GM21381 (cell line): Measurements from ENCODE around the gene TMCC2.

Experiments used
- ATAC-seq: cut with Tn5 transposase; IDR thresholded peaks from one replicate; pipeline ENCODE4 v1.9.1; 2021; ENCODE audit warnings: mild to moderate bottlenecking, moderate library complexity; ENCODE audit not compliant: unreplicated experiment

Gene TMCC2

DNA sequence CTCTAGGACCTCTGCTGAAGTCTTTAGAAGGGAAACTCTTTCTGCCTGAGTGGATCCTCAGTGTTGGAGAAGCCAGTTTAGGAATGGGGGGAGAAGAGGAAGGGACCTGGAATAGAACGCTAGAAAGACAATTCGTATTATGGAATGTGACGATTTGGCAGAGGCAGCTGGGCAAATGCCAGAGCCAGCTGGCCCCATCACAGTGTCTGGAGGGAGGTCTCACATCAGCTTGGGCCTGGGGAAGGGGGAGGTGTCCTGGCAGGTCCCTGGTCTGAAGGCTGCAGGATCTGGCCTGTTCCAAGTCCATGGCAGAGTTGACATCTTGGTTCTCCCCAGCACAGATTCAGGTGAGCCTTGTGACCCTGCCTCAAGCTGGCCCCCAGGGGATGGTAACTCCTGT lies 11.3 kb downstream of the TMCC2 start:
- no peak for ATAC-seq

DNA sequence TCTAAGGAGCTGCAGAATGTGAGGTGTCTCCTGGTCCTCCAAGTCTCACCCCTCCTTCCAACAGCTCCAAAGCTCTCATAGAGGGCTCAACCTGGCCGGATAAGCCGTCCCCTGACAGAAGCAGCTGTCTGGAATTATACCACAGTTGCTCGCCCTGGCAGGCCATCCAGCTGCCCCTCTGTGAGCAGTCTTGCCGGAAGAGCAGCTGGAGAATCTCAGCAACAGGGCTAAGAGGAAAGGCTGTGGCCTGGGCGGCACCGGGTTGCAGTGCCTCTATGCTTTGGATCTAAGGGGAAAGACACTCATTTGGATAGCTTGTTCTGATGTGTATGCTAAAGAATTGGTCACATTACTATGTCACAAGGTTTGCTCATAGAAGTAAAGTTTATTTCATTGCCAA lies 12.4 kb downstream of the TMCC2 start:
- ATAC-seq = no peak

DNA sequence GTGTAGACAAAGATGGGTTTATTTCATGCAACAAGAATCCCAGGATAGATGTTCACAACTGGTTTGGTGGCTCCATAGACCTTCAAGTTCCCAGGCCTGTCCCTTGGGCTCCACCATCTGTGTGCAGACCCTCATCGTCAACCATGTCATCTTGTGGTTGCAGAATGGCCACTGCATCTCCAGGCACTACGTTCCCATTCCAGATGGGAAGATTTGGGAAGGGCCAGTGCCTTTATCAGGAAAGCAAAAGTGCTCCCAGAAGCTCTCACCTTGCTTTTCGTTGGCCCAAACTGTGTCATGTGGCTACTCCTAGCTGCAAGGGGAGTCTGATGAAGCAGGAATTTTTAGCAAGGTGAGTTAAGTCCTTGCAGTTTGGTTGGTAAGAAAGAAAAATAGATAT lies 12.8 kb downstream of the TMCC2 start:
- ATAC-seq = no peak

DNA sequence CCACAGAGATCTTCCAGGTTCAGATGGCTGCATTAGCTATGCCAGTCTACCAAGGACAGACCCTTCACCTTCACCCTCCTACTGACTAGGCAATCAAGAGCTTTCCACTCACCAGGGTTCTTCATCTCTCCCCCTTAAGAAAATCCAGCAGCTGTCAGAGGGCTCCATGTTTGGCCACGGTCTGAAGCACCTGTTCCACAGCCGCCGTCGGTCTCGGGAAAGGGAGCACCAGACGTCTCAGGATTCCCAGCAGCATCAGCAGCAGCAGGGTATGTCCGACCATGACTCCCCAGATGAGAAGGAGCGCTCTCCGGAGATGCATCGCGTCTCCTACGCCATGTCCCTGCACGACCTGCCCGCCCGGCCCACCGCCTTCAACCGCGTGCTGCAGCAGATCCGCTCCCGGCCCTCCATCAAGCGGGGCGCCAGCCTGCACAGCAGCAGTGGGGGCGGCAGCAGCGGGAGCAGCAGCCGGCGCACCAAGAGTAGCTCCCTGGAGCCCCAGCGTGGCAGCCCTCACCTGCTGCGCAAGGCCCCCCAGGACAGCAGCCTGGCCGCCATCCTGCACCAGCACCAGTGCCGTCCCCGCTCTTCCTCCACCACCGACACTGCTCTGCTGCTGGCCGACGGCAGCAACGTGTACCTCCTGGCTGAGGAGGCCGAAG lies 13.8 kb downstream of the TMCC2 start:
- no peak for ATAC-seq

DNA sequence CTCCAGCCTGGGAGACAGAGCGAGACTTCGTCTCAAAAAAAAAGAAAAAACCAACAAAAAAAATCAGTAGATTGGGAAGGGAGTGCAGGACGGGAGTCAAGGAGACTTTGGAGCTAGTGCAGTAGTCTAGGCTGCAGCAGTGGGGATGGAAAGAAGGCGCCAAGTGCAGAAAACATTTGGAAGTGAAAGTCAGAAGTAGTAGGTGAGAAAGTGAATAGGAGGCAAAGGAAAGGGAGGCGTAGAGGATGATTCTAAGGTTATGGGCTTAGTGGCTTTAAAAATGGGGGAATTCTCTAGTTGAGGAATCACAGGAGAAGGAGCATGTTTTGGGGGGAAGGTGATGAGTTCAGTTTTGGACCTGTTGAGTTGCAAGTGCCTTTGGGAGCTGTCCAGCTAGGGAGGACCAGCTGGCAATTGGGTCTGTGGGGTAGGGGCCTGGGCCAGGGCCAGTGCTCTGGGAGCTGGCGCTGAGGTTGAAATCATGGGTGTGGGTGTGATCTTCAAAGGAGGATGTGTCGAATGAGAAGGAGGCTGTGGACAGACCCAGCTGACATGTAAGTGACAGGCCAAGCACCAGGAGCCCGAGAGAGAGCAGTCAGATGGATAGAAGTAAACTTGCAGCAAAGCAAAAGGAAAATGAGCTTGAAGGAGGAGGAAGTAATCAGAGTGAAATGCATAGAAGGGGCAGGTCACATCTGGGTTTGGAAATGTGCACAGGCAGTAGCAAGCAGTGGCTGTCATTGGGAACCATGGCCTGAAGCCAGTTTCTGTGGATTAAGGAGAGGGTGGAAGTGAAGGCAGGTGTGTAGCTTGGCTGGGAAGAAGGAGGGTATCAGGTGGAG lies 15.8 kb downstream of the TMCC2 start:
- ATAC-seq = no peak

DNA sequence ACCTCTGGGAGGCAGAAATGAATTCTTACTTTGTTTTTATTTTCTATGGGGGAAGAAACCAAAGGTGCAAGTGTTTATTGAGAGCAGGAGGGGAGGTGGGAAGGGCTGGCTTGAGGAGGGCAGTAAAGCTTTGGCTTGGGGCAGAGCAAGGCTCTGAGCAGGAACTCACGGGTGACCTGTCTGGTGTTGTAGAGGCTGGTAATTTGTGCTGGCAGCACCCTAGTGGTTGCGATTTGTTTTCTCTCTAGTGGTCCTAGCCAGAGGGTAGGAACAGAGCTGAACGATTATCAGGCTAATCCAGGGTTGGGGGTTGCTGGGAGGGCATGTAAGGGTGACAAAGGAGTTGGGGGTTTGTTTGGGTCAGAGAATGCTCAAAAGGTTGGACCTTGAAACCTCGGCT lies 16.6 kb downstream of the TMCC2 start:
- ATAC-seq = no peak

DNA sequence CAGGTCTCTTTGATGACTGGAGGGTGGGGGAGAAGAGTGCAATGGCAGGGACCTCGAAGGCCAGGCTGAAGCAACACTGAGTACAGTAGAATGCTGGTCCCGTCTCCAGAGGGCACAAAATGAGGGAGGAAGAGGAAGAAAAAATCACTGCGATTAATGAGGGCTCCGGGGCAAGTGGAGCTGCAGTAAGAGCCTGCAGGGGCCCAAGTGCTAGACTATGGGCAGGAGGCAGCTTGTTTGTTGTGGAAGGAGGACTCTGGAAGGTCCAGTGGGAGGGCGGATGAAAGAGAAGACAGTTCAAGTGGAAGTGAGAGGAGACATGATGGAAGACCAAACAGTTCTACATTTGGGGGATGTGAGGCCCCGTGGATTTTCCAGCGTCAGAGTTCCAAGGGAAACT lies 17.4 kb downstream of the TMCC2 start:
- no peak for ATAC-seq

DNA sequence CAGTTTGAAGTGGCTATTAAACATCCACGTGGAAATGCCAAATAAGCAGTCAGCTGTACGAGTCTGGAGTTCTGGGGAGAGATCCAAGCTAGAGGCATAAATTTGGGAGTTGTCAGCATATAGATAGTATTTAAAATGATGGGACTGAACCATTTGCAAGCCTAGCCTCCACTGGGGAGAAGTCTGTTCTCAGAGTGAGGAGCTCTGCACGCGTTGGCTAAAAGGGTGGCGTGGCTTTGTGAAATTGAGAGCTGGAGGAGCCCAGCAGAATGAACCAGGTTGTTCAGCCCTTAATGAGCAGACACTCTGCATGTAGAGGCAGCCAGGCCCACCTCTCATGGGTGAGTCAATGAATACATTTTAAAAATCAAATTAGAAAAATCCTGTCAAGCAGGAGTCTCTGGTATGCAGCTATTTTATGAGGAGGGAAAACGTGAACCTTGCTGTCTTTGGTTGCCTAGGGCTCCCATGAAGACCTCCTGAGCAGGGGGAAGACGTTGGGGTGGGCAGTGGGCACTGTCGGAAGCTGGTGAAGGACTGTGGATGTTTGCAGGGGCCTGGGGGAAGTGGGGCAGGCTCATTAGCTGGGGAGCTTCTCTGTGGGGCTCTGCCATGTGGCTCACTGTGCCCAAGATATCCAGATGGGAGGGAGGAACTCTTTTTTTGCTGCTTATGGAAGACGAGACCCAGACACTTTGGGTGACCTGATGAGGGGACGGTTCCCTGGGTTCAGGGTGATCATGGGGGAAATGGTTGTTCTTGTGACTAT lies 18.8 kb downstream of the TMCC2 start:
- ATAC-seq = no peak

DNA sequence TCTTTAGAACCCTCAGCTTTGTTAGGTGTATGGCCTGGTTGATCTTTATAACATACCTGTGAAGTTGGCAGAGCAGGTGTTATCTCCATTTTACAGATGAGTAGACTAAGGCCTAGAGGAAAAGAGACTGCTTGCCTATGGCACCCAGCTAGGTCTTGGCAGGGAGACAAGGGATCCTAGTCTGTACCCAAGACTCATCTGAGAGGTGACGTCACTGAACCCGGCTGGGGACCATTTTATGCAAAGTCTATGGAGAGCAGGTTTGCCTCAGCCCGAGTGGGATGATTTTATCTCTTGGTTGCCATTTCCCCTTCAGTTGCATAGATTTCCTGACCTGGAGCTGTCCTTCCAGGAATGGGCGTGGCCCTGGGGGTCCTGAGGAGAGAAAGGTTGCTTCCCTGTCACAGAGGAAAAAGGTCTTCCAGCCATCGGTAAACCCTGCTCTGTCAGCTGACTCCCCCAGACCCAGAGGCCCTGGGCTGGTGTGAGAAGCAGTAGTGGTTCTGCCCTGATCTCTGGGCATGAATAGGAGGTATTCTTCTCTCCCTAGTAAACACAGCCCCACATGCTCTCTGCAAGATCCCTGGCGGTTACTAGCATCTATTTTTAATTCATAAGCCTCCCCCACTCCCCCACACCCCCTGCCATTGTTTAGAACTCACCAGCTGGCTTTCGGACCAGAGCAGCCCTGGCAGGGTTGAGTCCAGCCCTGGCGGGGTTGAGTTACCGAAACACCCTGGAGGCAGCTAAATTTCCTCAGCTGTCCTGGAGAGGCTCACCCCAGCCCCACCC lies 19.6 kb downstream of the TMCC2 start:
- no peak for ATAC-seq

DNA sequence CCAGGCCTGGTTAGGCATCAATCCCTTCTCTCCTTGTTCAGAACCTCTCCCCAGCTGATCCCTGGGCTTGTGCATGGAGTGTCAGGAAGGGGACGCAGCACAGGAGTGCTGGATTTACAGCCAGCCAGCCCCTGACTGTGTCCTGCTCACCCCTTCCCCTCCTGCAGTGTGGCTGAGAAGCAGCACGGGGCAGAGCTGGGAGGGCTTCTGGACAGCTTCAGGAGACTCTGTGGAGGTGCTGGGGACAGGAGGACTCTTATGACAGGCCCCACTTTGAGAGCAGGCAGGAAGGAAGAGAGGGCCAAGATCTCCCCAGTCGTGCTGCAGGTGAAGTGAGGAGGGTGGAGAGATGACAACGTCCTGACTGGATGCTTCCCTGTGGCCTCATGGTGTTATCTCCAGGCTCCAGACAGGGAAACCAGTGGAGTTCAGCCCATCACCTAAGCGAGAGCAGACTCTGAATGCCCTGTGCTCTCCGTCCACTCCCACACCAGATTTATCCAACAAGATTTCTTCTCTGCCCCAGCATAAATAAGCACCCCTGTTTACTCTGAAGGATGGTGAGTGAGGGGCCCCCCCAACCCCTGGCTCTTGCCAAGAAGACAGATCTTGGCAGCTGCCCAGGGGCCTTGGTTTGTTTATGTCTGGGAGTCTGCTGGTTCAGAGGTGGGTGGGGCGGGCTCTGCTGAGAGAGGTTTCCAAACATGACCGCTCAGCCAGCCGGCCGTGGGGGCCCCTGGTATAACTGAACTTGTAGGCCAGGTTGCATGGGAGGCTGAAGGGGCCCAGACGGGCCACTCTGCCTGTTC lies 21.3 kb downstream of the TMCC2 start:
- ATAC-seq = no peak

DNA sequence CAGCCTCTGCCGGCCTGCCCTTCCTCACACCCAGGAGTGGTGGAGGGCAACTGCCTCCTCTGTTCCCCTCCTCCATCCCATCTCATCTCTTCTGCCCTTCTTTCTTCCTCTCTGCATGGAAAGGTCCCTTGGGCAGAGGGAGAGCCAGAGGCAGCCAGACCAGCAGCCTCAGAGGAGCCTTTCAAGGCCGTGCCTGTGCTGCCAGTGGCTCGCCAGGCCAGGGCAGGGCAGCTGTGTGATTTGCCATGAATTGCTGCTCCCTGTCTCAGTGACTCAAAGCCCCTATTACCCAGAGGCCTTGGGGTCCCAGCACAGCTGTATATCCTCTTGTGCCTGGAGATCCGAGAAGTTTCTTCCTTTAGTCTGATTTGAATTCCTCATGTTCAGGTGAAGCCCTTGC lies 21.9 kb downstream of the TMCC2 start:
- no peak for ATAC-seq

DNA sequence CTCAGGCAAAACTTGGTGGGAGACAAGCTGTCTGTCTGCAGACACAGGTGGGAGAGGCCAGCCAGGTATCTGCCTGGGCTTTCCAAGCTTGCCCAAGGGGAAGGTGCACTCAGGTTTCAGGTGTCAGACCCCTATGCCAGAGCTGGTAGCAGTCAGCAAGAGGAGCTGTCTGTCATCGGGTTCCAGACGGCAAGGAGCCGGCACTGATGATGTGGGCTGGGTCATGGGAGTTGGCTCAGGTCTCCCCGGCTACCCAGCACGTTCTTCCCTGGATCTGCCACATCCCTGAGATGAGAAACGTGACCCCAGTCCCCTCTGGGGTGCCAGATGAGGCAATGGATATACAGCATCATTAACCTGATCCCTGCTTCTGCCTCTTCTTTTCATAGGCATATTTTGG lies 23.0 kb downstream of the TMCC2 start:
- no peak for ATAC-seq

DNA sequence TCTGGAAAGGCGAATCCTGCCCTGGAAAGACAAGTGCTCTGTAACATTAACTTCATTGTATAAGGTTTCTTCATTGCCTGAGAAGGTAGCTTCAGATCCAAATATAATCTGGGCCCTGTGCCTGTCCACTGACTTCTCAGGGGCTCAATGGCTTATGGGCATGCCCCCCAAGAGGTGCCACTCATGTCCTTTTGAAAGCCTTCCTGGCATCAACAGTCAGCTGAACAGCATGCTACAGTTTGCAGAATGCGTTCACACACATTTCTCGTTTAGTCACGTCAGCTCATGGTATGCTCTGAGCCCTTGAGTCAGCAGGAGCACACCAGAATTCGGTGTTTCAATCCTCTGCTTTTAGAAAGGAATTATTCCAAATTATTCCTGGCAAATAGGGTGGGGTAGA lies 23.8 kb downstream of the TMCC2 start:
- no peak for ATAC-seq

DNA sequence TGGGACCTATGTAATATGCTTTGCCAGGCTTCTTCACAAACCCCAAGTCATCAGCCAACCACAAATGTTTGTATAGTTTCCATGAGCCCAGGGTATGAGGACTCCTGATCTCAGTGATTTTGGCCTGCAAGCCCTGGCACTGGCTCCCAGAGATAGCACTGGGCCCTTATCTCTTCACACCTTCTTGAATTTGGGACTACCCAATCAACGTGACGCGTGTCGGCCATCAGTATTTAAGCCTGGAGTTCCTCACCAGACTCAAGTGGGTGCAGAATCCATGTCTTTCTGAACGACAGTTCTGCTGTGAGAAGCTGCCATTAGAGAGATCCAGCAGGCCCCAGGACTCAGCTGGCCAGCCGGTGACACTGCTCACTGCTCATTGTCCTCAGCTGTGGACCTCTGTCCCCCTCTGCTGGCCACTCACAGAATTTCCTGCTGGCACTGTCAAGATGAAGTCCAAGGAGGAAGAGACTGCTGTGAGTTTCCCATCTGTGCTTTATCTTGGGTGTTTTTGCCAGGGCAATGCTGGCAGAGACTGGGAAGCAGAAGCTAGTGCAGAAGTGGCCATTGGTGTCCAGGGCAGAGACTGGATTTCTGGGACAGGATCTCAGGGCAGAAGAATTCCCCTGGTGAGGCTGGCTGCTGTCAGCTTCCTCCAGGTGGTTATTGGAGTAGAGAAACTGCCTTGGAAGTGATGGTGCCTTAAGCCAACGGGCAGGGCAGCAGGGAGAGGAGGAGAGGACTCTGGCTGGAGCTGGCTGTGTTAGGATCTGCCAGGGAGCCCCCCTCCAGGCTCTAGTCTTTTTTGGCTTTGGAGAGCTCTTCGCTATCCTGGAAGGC lies 28.4 kb downstream of the TMCC2 start:
- peak; percentile 64 for ATAC-seq

DNA sequence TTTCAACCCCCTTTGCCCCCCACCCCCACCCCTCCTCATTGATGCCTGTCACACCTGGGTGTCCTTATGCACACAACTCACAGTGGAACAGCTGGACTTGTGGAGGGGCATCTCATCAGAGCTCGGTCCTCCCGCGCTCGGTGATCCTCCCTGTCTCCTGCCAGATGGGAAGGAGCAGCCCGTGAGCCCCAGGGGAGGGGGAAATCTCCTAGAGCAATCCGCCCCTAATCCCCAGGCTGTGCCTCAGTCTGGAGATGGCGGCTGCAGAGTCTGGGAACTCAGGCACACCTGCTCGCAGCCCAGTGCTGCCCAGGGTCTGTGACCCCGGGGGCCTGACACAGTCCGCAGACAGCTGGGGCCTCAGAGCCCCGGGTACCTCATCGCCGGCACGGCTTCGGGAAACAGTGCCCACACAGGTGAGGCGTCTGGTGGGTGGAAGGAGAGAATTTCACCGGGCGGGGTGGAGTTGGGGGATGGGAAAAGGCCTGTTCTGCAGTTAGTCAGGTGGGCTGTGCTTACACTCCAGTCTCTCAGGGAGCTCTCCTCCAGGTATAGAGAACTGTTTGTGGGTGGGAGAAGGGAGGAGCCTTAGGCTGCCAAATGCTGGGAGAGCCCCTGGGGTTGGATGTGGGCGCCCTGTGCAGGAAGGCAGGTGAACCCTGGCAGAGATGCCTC lies 29.3 kb downstream of the TMCC2 start:
- no peak for ATAC-seq

DNA sequence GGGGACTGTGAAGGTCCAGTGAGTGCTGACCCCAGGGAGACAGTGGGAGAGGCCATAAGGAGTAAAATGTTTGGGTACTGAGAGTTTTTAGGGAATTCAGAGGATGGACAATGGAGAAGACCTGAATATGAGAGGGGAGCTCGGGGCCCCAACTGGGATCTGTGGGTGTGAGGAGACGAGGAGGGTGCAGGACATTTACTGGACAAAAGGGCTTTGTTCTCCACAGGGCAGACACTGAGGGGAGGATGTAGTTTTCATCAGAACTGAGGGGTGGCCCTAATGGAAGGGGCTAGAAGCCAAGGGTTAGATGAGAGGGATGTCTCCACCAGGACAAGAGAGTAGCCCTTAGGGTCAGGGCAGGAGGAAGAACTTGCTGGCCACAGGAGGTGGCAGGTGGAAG lies 30.0 kb downstream of the TMCC2 start:
- no peak for ATAC-seq

DNA sequence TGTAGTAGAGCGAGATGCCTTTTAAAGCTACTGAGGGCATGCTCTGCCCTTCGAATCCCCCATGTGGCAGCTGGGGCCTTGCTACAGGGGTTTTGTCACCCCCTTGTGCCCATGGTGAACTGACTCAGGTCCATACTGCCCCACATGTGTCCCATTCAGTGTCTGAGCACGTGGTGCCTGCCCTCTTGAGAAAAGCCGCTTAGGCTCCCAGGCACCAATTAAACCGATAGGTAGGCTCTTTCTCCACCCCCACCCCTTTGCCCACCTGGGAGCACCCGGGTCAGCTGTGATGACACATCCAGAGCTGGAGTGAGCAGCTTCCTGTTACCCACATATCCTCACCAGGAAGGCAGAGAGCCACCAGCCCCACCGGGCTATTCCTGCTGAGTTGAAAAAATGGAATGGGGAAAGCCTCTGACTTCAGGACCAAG lies 30.5 kb downstream of the TMCC2 start:
- ATAC-seq = no peak

DNA sequence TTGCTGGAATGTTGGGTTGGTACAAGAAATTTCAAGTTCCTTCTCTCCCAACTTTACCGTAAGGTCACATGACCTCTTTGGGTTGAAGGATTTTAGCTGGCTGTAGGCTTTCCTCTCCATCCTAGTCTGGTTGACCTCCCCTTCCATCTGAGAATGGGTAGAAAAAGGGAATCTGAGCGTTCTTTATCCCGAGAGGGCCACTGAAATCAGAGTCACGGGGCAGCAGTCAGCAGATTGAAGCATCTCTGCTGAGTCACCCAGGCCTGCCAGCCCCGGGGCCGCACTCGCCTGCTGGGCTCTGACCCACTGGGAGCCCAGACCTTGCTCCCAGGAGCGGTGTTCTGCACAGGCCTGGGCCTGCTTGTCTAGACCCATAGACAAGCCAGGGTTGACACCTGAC lies 31.0 kb downstream of the TMCC2 start:
- no peak for ATAC-seq

DNA sequence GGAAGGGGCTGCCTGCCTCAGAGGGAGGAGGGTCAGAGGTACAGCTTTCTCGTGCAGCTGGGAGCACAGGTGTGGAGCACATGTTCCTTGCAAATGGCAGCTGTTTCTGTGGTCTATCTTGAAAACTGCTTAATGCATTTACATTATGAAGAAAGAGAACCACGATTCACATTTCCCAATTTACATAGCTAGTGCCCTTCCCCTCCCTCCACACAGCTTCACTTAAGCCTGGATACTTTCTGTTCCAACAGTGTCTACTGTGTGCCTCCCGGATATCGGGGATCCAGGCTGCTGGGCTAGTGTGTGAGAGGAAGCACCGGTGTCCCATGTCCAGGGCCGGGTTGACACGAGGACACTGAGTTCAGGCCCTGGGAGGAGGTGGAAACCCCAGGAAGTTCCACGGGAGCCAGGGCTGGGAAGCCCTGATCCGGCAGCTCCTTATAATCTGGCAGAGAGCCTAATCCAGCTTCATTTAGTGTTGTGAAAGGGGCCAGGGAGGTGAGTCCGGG lies 31.6 kb downstream of the TMCC2 start:
- no peak for ATAC-seq
